Measurements from ENCODE around the gene CARHSP1.
"Not testable (repeated sequence)": the region's sequence is repeated elsewhere in the genome, so short reads cannot be mapped to it uniquely, and the experiment has no call there.

Gene CARHSP1

GRCh38 chr16:8892101-8892575, 23.3 kb upstream of the CARHSP1 start:
- DNase-seq: no peak

GRCh38 chr16:8890549-8890921, 21.7 kb upstream of the CARHSP1 start:
- no peak for DNase-seq

- DNase-seq: no peak
Observed at GRCh38 chr16:8889893-8890548, 21.2 kb upstream of the CARHSP1 start.

- DNase-seq: no peak
Observed at GRCh38 chr16:8888951-8889892, 20.4 kb upstream of the CARHSP1 start.

GRCh38 chr16:8887952-8888560, 19.2 kb upstream of the CARHSP1 start:
- no peak for DNase-seq

- DNase-seq: no peak
Observed at GRCh38 chr16:8887431-8887765, 18.6 kb upstream of the CARHSP1 start.

GRCh38 chr16:8886593-8887430, 18.0 kb upstream of the CARHSP1 start:
- no peak for DNase-seq

GRCh38 chr16:8885674-8886592, 17.1 kb upstream of the CARHSP1 start:
- no peak for DNase-seq

GRCh38 chr16:8882725-8883377, 14.0 kb upstream of the CARHSP1 start:
- DNase-seq: no peak

- no peak for DNase-seq
Observed at GRCh38 chr16:8882041-8882617, 13.3 kb upstream of the CARHSP1 start, which contains the start of gene LITAFD. Gene LITAFD (plus strand): TSS chr16:8882351. CDS start chr16:8884356, 2,005 bp downstream.

GRCh38 chr16:8880839-8881510, 12.2 kb upstream of the CARHSP1 start:
- no peak for DNase-seq

GRCh38 chr16:8878523-8878911, 9.7 kb upstream of the CARHSP1 start:
- no peak for DNase-seq

GRCh38 chr16:8877894-8878522, 9.2 kb upstream of the CARHSP1 start:
- no peak for DNase-seq

- not testable (repeated sequence) for DNase-seq
Observed at GRCh38 chr16:8875317-8875716, 6.5 kb upstream of the CARHSP1 start.

- no peak for DNase-seq
Observed at GRCh38 chr16:8874388-8874787, 5.6 kb upstream of the CARHSP1 start.

- DNase-seq: not testable (repeated sequence)
Observed at GRCh38 chr16:8873866-8874195, 5.0 kb upstream of the CARHSP1 start.

- DNase-seq: no peak
Observed at GRCh38 chr16:8872967-8873865, 4.4 kb upstream of the CARHSP1 start.

GRCh38 chr16:8872071-8872470, 3.3 kb upstream of the CARHSP1 start:
- DNase-seq: no peak

- DNase-seq: not testable (repeated sequence)
Observed at GRCh38 chr16:8869988-8870241, 1.1 kb upstream of the CARHSP1 start.
